Right ventricle myocardium inferior (tissue), 1 donor: ENCODE results near the gene SBK1. TPM values are rescaled to one million over a fixed set of nuclear protein-coding genes. Genes with fewer than 3 reads are reported as not detected.
"Not testable (repeated sequence)": the region's sequence is repeated elsewhere in the genome, so short reads cannot be mapped to it uniquely, and the experiment has no call there.

Experiments
- ATAC-seq: fragments of 200-7000 bp; cut with Tn5 transposase; one replicate; pipeline ENCODE4 v1.9.1; 2020; ENCODE audit warnings: mild to moderate bottlenecking, moderate library complexity
- DNase-seq: peaks from one replicate; pipeline ENCODE4 v3.0.0; 2021; ENCODE audit errors: missing footprints
- intact Hi-C: fragments of 100-400 bp; cut with DNase I; formaldehyde crosslinking; loops from one replicate; pipeline ENCODE4 v1.11.0; 2022
- long read RNA-seq: library from polyadenylated mRNA; unstranded; transcript quantifications from one replicate; pipeline ENCODE4 v2.0.0, GENCODE V29; 2021
- total RNA-seq: library from RNA; stranded (reverse); fragmentation: NEBNext Ultra II Directional; extraction: Animal tissue kit (Norgen Biotek cat#: 25700); gene quantifications from one replicate; pipeline ENCODE4 v1.2.1, GENCODE V29; 2021
- donor health status: DM: no; HTN: yes; CAD: no; lungs with severe emphysema.

Gene SBK1
- 1.4 TPM for total RNA-seq
- long read RNA-seq: 0 reads

DNA sequence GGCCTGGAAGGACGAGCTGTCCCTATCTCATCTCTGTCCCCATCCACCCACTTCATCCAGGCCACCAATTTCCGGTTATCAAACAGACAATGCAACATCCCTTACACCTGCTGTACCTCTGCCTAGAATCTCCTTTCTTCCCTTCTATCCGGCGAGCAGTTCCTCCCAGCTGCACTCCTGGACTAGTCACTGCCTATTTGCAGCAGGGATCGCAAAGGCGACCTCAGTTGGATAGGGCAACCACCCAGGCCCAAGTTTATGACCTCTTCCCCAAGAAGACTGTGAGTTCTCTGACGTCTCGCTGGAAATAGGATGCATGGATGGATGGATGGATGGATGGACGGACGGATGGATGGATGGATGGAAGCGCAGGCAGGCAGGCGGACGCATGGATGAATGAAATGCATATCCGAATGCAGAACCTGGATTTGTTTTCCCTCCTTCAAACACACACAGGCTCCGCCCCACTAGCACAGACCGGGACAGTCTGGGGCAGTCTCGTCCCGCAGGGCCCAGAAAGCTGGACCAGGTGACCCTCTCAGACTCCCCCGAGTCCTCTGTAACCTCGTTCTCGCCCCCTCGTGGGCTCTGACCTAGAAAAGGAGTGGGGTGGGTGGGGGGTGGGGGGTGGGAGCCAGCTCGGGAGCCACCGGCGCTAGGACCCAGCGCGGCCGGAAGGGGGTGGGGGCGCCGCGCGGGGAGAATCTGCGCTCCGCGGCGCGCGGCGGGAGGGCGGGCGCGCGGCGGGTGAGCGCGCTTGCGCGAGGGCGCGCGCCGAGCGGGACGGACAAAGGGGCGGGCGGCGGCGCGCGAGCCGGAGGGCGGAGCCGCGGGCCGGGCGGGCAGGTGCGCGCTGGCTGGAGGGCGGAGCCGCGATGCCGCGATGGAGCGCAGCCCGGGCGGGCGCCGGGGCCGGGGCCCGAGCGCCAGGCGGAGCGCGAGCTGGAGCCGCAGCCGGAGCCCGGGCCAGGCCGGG, at the start of gene SBK1:
Gene SBK1 (plus strand): TSS at position 875 of the 976 bp plus-strand sequence. CDS start 24,867 bp downstream, outside the sequence.
- peak; percentile 83 for DNase-seq
- intact Hi-C loops: no loop called here
- ATAC-seq: peak; percentile 92

DNA sequence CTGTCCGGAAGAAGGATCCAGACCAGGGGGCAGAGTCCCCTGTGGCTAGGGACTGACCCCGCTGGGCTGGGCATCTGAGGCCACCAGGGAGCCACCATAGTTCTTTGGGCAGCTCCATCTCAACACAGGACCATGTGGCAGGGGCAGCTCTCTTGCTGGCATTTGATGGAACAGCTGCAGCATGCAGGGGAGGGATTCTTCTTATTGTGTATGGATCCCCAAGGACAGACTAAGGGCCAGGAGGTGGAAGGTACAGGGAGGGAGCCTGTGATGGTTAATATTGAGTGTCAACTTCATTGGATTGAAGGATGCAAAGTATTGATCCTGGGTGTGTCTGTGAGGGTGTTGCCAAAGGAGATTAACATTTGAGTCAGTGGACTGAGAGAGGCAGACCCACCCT, 42.8 kb upstream of the SBK1 start:
- ATAC-seq, intact Hi-C loops, DNase-seq: not testable (repeated sequence)

DNA sequence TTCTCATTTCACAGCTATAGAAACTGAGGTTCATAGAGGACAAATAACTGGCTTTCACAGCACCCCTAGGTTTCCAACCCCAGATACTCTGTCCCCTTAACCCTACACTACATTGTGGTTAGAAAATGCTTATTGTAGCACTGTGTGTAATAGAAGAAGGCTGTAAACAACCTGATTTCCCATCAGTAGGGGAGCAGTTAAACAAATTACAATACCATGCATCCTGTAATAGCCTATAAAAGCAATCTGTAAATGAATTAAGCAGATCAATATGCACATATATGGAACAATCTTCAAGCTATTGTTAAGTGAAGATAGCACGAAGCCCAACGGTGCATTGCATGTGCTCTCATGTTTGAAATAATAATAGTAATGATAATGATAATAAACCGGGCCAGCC, 41.3 kb upstream of the SBK1 start:
- ATAC-seq: no peak
- intact Hi-C loops: no loop called here
- DNase-seq: no peak

DNA sequence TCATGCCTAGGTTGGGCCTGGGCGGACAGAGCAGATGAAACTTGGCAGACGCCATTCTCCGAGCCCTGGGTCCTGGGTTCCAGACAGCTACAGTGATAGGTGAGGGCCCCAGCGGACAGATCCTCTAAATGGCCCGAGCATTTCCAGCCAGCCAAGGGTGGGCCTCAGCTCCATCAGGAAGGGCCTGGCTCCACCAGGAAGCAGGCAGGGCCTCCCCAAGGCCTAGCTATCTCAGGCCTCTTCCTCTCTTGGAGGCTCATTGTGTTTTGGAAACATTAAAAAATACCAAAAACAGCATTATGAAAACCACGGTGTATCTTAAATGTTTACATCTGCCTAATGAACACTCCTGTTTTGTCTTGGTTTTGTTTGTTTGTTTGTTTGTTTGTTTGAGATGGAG, 38.2 kb upstream of the SBK1 start:
- DNase-seq (no peak), ATAC-seq (no peak)
- intact Hi-C loops: no loop called here

DNA sequence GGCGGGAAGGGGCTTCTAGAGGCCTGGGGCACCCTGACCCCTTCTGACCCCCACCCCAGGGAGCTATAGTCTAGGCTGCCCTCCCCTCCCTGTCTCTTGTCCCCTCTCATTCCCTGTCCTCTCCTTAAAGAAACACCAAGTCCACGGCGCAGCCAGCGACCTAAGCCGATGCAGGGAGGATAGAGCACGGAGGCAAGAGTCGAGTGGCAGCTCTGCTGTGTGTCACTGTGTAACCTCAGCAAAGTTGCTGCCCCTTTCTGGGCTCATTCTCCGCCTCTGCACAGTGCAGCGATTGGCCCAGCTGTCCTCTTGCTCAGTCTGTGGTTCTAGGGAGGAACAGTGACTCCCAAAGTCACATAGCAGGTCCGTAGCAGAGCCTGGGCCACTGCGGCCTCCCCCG, 36.5 kb upstream of the SBK1 start:
- DNase-seq (no peak), ATAC-seq (no peak)
- intact Hi-C loops: no loop called here

DNA sequence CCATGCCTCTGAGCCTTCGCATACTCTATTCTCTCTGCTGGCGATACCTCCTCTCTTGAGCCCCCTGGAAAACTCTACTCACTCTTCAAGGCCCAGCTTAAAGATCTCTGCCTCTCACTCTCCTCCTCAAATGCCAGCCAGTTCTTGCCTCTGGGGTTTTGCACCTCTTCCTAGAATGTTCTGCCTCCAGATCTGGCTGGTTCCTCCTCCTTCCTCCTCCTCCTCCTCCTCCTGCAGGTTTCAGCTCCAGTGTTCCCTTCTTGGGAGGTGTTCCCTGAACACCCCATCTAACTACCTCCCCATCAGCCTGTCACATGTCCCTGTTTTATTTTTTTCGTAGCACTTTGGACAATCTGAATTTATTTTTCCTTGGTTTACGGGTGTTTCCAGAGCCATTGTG, 35.1 kb upstream of the SBK1 start:
- ATAC-seq: no peak
- intact Hi-C loops: no loop called here

DNA sequence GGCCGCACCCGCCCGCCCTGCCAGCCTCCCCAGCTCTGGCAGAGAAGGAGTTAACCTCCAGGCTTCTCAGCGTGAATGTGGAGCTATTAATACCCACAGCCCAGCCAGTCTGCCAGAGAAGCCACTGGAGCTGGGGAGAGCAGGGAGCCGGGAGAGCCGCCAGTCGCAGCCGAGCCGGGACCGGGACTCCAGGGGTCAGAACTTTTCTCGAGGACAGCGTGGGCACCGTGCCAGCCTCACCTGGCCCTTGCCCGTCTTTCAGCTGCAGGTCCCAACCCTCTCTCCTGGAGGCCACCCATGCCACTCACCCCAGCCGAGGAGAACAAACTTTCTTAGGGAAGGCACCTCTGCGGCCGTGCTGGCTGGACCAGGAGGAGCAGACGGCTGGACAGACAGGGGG, 33.8 kb upstream of the SBK1 start:
- intact Hi-C loops: loop anchor here (2.0 kb wide), 1 partner anchor 52 kb away; no protein-coding TSS in a partner anchor
- DNase-seq: peak; percentile 82
- ATAC-seq: peak; percentile 67

More for the DNA sequence above, 35.1 kb upstream of the SBK1 start:
- DNase-seq: no peak

DNA sequence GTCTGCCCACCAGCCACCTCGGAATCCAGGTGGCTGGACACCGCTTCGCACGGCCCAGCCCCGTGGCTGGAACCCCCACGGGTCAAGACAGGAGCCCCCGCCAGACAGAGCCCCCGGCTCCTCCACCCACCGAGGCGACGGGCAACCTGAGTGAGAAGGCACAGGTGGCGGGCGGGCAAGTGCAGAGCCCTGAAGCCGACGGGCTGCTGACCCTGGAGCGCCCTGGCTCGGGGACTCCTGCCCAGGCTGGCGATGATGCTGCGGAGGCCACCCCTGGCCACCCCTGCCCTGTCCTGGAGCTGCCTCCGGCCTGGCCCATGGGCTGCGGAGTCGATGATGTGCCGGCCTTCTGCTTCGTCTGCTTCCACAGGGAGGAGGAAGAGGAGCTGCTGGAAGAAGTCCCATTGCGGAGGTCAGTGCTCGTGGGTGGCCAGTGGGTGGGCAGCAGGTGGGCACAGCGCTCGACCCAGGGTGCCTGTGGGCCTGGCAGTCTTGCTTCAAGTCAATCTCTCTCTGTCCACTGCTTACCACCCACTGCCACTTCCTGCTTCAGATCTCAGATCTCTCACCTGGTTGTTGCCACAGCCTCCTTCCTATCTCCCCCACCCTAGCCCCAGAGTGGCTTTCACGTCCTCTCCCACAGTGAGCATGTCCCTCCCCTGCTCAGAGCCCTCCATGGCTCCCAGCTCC, 33.1 kb upstream of the SBK1 start:
- intact Hi-C loops: loop anchor here (2.0 kb wide), 1 partner anchor 52 kb away; no protein-coding TSS in a partner anchor
- DNase-seq (no peak), ATAC-seq (peak; percentile 20)

DNA sequence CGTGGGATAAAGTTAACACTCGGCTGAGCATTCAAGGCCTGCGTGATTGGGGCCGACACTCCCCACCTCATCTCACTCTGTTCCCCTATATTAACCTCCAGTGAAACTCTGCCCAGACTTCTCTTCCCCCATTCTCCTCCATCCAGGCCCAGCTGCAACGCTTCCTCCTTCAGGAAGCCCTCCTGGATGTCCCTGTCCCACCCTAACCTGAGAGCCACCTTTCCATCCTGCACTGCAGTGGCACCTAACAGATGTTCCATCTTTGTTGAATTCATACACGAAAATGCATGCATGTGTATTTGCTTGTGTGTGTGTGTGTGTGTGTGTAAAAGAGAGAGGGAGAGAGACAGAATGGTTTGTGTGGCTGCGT, 32.6 kb upstream of the SBK1 start:
- intact Hi-C loops: loop anchor here (2.0 kb wide), 1 partner anchor 53 kb away; no protein-coding TSS in a partner anchor
- no peak for ATAC-seq
- DNase-seq: no peak

DNA sequence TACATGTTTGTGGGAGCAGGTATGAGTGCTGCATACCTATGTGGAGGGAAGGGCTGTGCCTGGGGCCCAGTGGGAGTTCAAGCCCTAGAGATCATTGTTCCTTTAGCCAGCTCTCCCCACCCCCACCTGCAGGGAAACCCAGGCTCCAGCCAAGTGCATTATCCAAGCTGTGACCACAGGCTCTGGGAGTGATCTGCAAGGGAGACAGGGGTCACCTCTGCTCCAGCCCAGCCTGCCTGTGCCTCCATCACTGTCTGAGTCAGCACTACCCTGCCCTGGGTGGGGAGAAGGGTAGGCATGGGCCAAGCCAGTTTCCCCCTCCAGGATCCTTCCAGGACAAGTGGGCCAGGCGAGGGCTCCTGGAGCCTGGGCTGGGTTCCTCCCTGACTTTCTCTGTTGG, 32.1 kb upstream of the SBK1 start:
- no peak for DNase-seq
- peak; percentile 54 for ATAC-seq
- intact Hi-C loops: no loop called here

DNA sequence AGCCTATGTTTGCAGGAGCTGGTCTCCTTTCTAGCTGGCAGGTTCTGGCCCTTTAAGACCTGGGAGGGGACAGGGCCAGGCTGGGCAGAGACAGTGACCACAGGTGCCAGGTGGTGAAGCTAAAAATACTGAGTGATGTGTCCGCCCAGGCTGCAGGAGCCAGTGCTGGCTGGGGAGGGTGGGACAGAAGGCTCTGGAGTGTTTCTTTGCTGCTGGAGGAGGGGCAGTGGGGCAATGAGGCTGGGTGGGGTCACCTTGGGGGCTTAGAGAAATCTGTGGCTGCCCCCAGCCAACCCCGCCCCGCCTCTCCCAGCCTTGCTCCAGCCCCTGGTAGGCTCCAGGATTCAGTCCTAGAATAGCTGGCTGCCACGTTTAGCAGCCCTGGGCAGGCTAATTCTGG, 30.4 kb upstream of the SBK1 start:
- ATAC-seq: peak; percentile 84

DNA sequence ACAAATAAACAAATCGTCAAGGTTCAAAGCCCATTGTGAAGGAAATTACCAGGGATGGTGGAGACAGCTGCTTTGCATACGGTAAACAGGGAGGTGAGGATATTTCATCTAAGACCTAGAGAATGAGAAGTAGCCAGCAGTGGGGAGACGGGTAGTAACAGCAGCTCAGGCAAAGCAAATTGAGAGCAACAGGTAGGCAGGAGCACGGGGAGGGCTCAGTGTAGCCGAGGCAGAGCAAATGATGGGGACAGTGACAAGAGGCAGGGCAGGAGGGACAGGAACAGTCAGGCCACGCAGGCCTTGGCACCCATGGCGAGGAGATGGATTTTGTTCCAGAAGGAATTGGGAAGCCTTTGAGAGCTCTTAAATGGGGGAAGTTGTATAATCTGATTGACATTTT, 29.0 kb upstream of the SBK1 start:
- intact Hi-C loops: no loop called here
- ATAC-seq: no peak
- no peak for DNase-seq

More for the DNA sequence above, 30.4 kb upstream of the SBK1 start:
- intact Hi-C loops: no loop called here
- peak; percentile 68 for DNase-seq

DNA sequence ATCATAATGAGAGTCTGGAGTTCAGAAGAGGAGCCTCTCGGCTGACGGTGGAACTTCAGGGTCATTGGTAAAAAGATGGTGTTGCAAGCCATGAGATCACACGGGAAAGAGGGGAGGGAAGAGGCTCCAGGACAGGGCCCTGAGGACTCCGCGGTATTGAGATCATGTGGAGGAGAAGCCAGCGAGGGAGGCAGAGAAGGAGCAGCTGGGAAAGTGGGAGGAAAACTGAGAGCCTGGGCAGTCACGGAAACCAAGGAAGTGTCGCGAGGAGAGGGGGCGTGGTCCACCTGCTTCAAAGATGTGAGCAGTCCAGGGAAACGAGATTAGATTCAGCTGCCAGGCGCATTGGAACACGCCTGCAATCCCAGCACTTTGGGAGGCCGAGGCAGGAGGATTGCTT, 27.7 kb upstream of the SBK1 start:
- intact Hi-C loops: no loop called here
- DNase-seq (peak; percentile 13), ATAC-seq (no peak)

DNA sequence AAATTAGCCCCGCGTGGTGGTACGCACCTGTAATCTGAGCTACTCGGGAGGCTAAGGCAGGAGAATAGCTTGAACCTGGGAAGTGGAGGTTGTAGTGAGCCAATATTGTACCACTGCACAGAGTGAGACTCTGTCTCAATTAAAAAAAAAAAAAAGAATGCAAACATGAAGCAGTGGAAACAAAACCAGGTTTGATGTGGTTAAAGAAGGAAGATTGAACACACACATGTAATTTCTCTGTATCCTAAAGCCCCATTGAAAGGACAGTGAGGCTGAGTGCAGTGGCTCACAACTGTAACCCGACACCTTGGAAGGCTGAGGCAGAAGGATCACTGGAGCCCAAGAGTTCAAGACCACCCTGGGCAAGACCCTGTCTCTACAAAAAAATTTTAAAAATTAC, 26.5 kb upstream of the SBK1 start:
- no peak for ATAC-seq
- DNase-seq: no peak
- intact Hi-C loops: no loop called here

DNA sequence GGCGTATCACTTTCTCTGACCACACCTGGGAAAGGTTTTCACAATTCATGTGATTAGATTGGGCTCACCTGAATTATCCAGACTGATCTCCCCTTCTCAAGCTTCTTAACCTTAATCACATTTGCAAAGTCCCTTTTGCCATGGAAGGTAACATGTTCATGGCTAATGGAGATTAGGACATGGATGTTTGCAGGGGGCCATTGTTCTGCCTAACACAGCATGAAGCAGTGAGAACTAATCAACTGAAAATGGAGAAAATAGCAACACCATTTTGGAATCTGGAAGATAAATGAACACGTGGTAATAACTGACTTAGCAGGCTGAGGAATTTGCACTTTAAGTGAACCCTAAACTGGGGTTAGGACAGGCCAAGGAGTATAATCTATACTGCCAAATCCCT, 25.0 kb upstream of the SBK1 start:
- intact Hi-C loops: no loop called here
- DNase-seq (no peak), ATAC-seq (no peak)

DNA sequence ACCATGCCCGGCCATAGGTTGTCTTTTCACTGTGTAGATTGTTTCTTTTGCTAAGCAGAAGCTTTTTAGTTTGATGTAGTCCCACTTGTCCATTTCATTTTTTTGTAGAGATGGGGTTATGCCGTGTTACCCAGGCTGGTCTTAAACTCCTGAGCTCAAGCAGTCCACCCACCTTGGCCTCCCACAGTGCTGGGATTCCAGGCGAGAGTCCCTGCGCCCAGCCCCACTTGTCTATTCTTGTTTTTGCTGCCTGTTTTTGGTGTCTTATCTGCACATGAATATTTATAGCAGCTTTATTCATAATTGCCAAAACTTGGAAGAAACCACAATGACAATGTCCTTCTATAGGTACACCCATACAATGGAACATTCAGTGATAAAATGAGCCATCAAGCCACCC, 18.8 kb upstream of the SBK1 start:
- DNase-seq: no peak
- intact Hi-C loops: no loop called here
- no peak for ATAC-seq

DNA sequence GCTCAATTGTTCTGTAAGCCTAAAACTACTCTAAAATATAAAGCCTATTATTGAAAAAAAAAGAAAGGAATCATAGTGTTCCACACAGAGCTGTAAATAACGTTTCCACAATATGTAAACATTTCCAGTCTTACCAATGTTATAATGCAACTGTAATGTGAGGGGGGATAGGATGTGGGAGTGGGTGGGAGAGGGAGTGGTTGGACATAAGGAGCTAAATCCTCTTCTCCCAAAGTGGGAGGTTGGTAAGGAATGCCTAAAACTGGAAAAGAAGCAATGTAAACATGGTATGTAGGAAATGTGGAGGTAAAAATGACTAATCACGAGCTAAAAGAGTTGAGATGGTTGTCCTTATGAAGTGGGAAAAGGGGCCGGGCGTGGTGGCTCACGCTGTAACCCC, 17.6 kb upstream of the SBK1 start:
- no peak for DNase-seq
- ATAC-seq: no peak
- intact Hi-C loops: no loop called here

DNA sequence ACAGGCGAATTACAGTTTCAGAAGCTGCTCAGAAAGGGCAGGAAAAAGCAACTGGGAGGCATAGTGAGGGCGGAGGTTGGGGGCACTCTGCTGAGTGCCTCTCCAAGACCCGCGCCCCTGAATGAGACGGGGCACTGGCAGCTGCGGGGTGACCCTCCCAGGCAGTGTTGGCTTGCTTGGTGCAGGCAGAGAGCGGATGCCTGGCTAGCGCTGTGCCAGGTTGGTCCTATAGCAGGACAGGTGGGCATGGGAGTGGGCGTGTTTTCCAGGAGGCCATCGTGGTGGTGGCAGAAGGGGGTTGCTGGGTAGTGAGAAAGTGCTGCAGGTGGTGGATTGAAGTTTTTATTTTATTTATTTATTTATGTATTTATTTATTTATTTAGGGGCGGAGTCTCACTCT, 16.0 kb upstream of the SBK1 start:
- intact Hi-C loops: loop anchor here (2.0 kb wide), 1 partner anchor 40 kb away; no protein-coding TSS in a partner anchor
- no peak for DNase-seq
- no peak for ATAC-seq

DNA sequence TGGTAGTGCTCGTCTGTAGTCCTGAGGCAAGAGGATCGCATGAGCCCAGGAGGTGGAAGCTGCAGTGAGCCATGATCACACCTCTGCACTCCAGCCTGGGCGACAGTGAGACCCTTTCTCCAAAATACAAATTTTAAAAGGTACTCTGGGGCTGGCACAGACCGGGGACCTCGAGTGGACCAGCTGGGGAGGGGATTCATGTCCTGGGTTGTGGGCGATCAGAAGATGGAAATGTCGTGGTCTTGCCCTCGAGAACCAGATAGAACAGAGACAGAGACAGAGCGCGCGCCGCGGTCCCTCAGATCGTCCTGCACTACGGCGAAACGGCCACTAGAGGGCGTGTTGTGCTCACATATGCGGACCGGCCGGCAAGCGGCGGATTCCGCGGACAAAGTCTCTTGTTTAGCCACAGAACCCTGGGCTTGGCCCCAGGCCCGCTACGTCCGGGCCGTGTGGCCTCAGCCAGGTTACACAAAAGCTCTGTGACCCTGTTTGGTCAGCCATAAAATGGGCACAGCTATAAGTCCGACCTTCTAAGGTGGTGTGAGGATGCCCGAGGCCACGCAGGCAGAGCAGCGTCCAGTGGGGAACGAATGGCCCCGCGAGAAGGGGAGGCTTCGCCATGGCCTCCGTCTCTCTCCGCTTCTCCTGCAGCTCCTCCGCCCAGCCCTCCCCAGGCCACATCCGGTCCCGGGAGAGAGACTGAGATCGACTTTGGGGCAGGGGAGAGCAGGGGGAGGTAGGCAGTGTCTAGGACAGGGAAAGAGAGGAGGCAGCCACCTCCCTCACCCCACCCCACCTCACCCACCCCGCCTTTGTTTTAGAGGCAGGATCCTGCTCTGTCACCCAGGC, 14.6 kb upstream of the SBK1 start:
- ATAC-seq: peak; percentile 90
- intact Hi-C loops: loop anchor here (2.0 kb wide), 1 partner anchor 39 kb away; no protein-coding TSS in a partner anchor
- peak; percentile 96 for DNase-seq
